Measurements from ENCODE around the gene HTT-AS.

- TF ChIP-seq CTCF (IDR thresholded peaks at IDR 0.05; ENCODE audit: low read depth, low read length) (no peak), EZH2phosphoT487 (IDR thresholded peaks at IDR 0.05; ENCODE audit: low read depth) (no peak)
These were observed 17.1 kb upstream of the HTT-AS start for GRCh38 chr4:3091464-3091863.
